Stimulated activated CD4-positive, alpha-beta T cell treated with anti-CD3 and anti-CD28 coated beads, Interleukin-12 subunit alpha, Interleukin-12 subunit beta, amount 100 ng/mL, for 24 hours (primary cell): Measurements from ENCODE around the gene SEC31B.

Source experiments
- DNase-seq, 2 experiments: peaks; one replicate each; pipeline ENCODE4 v3.0.0-alpha.2; 2020; ENCODE audit warnings: low read depth in 2 of 2

SEC31B gene

DNA sequence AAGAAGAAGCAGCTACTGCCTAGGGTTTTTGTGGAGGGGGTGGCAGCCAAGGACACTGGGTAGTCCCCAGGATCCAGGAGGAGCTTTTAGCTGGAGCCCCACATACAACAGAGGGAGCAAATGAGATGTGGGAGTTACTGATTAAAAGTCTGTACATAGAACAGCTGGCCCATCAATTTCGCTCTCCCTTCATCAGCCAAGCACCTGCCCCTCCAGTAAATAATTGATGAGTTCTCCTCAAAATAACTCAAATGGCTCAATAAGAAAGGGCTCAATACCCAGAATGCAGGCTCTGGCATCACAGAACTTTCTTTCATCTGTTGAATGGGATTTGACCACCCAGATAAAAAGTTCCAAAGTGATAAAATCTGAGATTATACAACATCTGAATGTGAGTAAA lies 72.0 kb downstream of the SEC31B start:
- DNase-seq: no peak

DNA sequence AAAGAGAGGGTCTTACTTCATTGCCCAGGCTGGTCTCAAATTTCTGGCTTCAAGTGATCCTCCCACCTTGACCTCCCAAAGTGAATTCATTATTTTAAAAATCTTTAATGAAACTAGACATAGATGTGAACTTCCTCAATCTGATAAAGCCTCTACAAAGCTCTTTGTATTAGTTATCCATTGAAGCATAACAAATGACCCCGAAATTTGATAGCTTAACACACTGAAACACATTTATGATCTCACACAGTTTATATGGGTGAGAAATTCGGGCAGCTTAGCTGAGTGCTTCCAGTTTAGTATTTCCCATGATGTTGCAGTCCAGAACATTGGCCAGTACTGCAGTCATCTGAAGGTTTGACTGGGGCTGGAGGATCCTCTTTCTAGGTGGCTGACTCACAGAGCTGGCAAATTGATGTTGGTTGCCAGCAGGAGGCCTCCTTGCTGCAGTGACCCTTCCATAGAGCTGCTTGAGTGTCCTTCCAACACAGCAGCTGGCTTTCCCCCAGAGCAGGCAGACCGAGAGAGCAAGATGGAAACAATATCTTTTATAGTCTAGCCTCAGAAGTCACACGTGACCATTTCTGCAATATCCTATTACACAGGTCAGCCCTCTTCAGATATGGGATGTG lies 73.4 kb downstream of the SEC31B start:
- DNase-seq: no peak

DNA sequence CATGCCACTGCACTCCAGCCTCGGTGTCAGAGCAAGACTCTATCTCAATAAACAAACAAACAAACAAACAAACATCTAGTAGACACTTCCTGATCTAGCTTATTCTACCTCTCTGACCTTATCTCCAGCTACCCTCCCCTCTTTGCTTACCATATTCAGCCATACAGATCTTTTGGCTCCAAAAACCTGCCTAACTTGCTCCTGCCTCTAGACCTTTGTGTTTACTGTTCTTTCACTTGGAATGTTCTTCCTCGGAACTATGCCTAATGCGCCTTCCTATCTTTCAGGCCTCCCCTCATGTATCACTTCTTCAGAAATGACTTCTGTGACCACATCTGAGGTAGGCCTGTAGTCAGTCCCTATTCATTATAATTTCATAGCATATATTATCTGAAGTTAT lies 77.1 kb downstream of the SEC31B start:
- DNase-seq: no peak

DNA sequence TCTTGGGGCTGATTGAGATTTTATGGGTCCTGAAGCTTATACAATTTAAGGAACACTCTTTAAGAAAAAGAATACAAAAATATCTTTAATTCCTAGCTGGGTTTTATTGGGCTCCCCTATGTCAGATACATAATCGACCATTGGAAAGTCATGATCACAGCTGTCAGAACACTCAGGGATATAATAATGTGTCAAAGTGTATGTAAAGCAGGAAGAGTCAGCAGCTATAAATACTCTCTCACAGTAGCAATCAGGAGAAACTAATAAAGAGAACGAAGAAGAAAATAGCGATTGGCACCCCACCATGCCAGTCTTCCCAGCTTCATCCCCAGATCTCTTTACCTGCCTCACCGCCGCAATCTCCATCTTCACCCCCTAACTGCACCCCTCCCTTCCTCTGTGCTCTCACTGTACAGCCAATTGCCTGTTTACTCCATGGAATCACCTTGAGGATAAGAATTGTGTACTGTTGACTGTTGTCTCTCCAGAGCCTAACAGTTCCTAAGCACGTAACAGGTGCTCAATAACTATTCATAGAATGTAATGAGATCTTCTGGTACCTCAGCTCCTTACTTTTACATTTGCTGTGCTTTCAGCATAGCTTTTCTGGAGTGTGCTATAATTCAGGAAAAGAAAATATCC lies 80.9 kb downstream of the SEC31B start:
- no peak for DNase-seq
